Epithelial cell of esophagus (primary cell): Measurements from ENCODE around the gene CAMSAP1.

Source experiments
- DNase-seq: peaks from one replicate; pipeline ENCODE4 v3.0.0; 2010; ENCODE audit warnings: low read depth
- H3K4me3 ChIP-seq: 2 replicates; pipeline ENCODE4 v1.5.1; 2011; ENCODE audit warnings: mild to moderate bottlenecking, low read length, control low read depth
- TF ChIP-seq, protein P1 (sequence below): IDR thresholded peaks from 2 replicates; pipeline ENCODE4 v1.5.1; 2011; ENCODE audit warnings: low read depth, mild to moderate bottlenecking, low read length, control low read depth, inconsistent platforms; ENCODE audit not compliant: insufficient read depth; ENCODE audit errors: missing control alignments

CAMSAP1 gene

DNA sequence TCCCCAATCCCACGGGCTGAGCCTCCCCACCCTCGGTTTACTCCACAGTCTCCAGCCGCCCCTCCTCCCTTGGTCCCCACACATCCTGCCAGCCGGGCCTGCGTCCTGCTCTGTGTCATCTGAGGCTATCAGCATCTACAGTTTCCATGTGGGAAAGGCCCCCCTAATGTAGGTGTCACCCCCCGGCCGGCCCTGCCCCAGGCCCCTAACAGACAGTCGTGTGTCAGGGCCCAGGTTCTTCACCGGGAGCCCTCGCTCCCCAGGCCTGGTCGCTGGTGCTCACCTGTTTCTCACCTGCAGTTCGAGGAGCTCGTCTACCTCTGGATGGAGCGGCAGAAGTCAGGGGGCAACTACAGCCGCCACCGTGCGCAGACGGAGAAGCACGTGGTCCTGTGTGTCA lies 142.6 kb downstream of the CAMSAP1 start:
- TF ChIP-seq, protein P1, sequence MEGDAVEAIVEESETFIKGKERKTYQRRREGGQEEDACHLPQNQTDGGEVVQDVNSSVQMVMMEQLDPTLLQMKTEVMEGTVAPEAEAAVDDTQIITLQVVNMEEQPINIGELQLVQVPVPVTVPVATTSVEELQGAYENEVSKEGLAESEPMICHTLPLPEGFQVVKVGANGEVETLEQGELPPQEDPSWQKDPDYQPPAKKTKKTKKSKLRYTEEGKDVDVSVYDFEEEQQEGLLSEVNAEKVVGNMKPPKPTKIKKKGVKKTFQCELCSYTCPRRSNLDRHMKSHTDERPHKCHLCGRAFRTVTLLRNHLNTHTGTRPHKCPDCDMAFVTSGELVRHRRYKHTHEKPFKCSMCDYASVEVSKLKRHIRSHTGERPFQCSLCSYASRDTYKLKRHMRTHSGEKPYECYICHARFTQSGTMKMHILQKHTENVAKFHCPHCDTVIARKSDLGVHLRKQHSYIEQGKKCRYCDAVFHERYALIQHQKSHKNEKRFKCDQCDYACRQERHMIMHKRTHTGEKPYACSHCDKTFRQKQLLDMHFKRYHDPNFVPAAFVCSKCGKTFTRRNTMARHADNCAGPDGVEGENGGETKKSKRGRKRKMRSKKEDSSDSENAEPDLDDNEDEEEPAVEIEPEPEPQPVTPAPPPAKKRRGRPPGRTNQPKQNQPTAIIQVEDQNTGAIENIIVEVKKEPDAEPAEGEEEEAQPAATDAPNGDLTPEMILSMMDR, result no peak
- DNase-seq, result no peak
- no peak overlapping the region for H3K4me3 ChIP-seq

DNA sequence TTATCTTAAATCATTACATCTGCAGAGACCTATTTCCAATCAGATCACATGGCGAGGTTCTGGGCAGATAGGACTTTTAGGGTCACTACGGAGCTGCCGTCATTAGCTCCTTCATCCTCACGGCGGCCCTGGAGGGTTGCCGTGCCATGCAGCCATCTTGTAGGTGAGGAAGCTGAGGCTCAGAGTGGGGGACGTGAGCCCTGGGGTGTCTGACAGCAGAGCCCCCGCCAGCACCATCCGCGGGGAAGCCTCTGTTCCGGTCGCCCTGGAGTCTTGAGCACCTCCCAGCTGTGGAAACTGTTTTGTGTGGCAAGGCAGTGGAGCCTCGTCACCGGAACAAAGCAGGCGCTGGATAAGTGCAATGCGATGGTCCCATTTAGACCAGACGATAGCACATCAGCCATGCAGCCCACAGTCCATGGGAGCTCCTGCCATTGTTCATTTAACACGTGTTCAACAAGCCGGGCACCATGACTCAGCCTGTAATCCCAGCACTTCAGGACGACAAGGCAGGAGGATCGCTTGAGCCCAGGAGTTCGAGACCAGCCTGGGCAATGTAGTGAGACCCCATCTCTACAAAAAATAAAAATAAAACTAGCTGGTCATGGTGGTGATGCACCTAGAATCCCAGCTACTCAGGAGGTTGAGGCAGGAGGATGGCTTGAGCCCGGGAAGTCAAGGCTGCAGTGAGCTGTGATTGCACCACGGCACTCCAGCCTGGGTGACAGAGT lies 143.5 kb downstream of the CAMSAP1 start:
- no peak for DNase-seq
- TF ChIP-seq, protein P1, result no peak
- H3K4me3 ChIP-seq, result no peak overlapping the region

DNA sequence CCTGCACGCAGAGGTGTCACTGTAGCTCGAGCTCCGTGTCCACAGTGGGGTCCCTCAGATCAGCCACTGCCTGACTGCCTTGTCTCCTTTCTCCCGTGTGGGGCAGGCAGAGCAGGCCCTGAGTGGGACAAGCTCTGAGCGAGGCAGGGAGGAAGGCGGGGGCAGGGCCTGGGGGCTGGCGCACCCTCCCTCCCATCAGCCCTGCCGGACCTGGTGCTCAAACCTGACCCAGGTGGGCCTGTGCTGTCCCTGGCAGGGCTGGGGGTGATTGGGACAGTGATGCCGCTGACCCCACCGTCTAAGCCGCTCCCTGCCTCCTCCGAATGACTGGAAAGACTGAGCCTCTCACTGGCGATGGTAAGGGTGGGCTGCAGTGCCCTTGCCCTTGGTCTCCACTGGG lies 144.4 kb downstream of the CAMSAP1 start:
- H3K4me3 ChIP-seq, result no peak overlapping the region

DNA sequence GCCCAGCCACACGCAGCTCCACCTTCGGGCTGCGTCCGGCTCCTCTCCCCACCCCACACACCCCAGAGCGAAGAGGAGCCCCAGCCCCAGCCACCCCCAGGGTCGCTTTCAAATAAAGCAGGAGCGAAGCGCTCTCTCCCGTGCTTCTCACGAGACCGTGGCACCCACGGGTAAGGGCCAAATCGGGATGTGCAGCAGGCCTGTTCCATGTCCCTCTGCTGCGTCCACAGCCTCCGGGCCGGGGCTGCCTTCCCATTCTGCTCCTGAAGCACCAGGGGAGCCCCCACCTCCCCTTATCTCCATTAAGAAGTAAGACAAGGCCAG lies 145.5 kb downstream of the CAMSAP1 start:
- H3K4me3 ChIP-seq, result no peak overlapping the region
- TF ChIP-seq, protein P1, result no peak
- DNase-seq, result no peak

More for the DNA sequence above, 144.4 kb downstream of the CAMSAP1 start:
- no peak for DNase-seq
- TF ChIP-seq, protein P1, result no peak

DNA sequence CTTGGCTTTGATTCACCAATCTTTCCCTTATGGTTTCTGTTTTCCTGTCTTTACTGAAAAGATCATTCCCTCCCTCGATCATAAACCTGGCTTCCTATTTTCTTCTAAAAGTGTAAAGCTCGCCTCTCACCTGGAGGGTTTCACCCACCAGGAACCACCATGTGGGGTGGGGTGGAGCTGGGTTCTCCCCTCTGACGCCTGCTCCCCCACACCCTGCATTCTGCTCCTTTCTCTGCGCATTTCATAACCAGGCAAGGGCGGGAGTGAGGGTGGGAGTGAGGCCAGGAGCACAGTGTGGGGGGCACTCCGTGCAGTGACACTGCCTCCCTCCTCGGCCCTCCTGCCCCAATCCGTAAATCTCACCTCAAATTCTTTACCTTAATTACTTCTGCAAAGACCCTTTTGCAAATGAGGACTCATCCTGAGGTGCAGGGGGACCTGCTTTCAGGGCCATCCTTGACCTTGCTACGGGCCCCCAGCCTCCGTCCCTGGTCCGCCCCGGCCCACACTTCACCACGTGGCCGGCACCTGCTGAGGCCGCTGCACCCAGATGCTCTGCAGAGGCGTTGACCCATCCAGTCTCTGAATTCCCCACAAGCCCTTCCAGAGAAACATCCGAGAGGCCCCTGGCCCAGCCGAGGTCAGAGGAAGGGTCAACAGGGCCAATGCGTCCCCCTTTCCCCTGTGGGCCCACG lies 146.0 kb downstream of the CAMSAP1 start:
- DNase-seq, result no peak
- no peak overlapping the region for H3K4me3 ChIP-seq
- TF ChIP-seq, protein P1, result no peak

DNA sequence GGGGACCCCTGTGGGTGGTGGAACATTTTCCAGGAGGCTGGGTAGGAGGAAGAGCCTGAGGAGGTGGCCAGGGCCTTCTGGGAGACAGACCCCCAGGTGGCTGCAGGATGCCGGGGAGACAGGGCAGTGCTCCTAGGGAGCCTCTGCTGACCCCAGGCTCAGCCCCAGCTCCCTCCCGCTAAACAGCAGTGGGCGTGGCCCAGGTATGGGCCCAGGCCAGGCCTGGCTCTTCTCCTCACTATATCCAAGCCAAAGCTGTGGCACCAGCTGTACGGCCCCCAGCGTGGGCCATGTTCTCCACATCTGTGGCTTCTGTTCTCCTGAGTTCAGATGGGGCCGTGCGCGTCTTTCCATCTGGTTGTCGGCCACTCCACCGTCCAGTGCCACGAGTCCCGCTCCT lies 146.9 kb downstream of the CAMSAP1 start:
- H3K4me3 ChIP-seq, result no peak overlapping the region
- DNase-seq, result no peak
- TF ChIP-seq, protein P1, result no peak
